ENCODE results near the gene MVB12B.

Gene MVB12B

DNA sequence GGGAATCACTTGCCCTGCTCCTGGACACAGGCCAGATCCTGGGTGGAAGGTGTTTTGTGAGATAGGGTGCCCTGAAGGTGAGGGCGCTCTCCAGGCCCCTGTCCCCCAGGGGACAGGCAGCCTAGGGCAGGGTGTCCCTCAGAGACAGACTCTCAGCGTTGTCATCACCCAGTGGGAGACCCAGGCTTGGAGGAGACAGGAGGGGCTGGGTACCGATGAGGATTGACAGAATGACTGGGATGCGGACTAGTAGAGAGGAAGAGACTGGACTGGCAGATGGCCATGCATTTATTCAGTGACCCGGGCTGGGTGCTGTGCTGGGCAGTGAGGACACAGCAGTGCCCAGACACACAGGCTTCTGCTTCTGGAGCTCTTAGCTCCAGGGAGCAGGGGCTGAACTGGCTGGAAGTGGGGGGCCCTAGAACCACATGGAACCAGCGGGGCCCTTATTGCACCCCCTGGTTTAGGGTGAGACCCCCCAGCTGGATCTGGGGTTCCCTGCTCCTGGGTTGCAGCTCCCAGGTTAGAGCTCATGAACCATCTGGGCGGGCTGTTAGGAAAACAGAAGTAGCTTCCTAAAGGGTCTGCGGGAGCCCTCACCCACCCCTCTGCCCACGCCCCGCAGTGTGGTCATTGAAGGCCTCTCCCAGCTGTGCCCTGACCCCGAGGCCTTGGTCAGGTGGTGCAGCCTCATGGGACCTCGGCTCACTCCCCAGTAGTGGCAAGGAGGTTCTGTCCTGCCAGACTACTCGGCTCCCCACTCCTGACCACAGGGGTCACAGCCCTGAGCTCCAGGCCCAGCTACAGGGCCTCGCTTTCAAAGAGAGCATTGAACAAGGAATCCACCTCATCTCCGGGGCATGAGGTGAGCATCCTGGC is 170.4 kb downstream of the MVB12B start:
- no peak for DNase-seq

DNA sequence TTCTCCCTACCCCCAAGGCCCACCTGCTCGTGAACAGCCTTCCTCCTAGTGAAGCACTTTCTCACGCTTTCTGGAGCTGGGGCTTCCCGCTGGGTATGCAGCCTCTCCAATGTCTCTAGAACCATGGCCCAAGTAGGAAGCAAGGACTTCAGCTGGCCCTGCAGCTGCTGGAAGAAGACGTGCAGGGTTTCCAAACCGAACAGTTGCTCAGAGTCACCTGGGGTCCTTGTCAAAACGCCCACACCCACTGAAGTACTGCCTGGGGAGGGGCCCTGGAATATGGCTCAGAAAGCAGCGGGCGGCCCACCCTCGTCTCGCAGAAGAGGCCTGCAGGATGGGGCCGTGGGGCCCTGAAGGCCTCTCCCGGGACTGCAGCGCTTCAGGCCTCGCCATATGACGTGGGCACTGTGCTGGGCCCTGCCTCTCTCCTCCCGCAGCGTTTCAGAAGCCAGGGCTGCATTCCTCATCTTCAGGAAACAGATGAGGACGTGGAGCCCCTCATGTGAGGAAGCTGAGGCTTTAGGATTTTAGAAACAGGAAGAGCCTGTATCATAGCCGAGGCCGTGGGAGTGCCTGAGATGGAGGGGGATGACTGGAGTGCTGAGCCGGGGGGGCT is 171.1 kb downstream of the MVB12B start:
- DNase-seq, result no peak

DNA sequence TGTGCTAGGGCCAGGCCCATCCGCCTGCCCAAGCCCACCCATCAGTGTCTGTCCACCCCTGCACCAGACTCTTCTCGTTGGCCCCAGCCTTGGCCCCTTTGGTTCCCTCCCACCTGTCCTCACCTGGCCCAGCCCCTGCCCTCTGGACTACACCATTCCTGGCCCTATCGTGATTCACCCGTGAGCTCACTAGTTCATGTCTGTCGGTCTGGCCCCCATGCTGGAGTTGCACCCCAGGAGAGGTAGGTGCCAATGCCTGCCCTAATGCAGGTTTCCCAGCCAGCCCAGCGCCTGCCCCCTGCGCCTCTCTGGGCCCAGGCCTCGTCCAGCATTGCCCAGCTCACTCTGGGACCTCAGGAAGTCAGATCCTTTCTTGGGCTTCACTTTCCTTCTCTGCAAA is 171.7 kb downstream of the MVB12B start:
- no peak for DNase-seq

GRCh38 chr9:126499005-126499910 is 172.6 kb downstream of the MVB12B start:
- no peak for DNase-seq

GRCh38 chr9:126499911-126500599 is 173.4 kb downstream of the MVB12B start:
- DNase-seq, result no peak

DNA sequence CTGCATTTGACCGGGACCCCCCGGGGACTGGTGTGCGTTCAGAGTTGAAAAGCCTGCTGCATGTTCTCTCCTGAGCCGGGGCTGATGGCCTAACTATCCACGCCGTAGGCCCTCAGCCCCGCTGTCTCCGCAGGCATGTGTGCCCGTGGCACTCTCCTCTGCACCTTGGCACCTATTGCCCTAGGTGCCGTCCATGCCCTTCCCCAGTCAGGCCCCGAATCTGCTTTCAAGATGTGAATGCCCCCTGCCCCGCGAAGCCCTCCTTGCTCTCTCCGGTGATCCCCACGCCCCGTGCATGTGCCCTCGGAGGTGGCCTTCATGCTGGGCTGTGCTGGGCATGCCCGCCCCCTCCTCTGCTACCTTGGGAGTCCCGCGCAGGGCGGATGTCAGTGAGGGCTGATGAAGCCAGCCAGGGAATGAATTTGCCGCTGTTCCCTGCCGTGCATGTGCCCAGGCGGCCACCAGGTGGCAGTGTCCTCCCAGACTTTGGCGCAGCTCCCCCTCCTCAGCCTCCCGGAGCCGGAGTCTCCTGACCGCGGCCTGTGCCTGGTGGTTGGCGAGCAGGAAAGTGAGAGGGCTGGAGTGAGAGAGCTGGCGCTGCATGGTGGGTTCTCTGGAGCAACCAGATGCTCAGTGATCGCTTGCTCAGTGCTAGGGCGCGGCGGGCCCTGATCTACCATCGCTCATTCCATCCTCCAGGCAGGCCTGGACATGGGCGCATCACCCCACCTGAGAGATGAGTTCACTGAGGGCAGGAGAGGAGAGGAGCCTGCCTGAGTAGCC is 174.2 kb downstream of the MVB12B start:
- DNase-seq, result no peak

GRCh38 chr9:126501383-126502331 is 175.0 kb downstream of the MVB12B start:
- no peak for DNase-seq

DNA sequence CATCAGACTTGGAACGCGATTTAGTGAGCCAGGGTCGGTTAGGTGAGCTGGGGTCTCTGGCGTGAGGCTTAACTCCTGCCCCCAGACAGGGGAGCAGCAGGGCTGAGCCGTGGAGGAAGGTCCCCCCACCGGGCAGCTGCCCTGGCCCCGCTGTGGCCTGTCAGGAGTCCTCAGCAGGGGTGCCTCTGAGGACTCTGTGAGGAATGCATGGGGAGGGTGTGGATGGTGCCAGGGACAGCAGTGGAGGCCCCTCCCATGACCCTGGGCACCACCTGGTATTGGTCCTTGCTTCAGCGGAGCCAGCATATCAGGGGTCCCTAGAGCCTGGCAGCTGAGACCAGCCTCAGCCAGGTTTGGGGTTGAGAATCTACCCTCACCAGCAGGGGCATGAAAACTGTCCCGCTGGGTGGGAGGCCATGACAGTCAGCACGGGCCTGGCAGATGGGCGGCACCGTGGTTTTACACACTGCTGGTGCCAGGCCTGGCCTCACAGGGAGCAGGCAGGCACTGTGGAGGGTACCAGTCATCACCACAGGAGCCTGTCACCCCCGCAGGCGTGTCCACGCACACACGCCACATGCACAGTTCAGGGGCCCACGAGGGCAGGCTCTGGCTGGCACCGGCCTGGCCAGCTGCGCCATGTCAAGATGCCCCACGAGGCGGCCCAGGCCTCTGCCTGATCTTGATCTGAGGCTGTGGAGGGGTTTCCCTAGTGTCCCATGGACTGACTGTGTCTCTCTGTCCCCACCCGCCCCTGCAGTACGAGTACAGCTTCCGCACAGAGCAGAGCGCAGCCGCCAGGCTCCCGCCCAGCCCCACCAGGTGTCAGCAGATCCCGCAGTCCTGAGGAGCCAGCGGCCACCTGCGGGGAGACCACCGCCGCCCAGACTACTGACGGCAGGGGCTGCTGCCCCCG is 176.0 kb downstream of the MVB12B start:
- no peak for DNase-seq

DNA sequence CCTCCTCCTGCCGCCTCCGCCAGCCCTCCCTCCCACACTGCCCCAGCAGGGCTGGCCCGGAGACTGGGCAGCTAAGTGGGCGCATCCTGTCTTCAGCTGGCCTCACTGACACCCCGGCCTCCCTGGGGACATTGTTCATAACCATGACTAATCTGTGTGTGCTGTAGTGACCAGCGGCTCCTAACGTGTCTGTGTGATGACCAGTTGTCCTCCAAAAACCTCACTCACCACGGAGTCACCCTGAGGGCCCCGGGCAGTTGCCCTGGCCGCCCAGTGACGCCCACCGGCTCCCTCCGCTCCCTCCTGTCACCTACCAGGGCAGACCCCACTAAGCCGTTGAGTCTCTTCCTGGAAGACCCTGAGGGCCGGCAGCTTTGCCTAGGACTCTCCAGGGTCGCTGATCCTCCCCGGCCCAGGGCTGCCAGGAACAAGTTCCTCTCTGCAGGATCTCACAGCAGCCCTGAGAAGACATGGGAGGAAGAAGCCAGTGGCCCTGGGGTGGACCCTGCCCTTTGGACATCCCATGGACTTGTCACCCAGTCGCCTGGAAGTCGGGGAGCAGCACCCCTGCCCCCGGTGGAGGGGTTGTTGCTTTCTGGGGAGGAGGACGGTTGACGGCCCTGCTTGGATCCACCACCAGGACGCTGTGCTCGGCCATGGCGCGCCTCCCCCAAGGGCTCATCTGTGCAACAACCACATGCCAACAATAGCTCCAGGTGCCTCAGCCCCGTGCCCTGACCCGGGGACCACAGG is 176.9 kb downstream of the MVB12B start:
- no peak for DNase-seq

- no peak for DNase-seq
Measured at GRCh38 chr9:126504086-126504976, 177.7 kb downstream of the MVB12B start.

- DNase-seq, result no peak
Measured at GRCh38 chr9:126504977-126505455, 178.4 kb downstream of the MVB12B start.

- no peak for DNase-seq
Measured at GRCh38 chr9:126505697-126506346, 179.2 kb downstream of the MVB12B start.

DNA sequence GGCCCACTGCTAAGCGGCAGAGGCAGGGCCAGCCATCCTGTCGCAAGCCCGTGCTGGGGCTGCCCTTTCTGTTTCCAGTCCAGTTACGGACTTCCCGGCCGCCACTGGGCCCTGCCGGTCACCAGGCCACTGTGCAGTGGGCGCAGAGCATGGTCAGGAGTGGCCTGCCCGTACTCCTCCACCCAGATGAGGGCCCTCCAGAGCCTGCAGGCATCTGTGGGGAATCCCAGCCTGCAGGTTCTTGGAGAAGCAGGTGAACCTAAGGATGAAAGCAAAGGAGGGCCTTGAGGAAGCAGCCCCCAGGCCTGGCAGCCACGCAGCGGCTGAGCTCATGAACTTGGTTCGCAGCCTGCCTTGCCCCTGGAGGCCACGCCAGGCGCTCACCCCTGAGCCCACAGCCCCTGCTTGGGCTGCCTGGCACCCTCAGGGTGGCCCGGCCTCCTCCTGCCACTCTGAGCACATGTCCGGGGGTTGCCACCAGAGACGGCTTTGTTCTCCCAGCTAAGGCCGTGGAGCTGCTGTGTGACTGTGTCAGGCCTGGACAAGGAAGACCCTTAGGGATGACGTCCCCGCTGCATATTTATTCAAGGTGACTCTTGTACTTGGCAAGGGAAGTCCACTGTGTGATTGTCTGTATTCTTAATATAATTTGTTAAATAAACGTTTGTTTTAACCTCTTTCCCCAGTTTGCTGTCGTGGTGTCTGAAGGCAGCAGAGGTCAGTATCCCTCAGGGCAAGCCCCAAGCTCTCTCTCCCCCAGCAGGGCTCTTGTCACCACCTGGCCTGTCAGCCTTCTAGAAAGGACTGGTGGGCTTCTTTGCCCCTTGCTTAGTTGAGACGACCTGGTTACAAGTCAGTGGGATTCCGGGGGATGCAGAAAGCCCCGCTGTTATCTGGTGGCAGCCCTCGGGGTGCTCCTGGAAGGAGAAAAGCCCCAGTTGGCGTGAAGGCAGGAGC is 180.0 kb downstream of the MVB12B start:
- no peak for DNase-seq

- no peak for DNase-seq
Measured at GRCh38 chr9:126507318-126508109, 180.9 kb downstream of the MVB12B start.

DNA sequence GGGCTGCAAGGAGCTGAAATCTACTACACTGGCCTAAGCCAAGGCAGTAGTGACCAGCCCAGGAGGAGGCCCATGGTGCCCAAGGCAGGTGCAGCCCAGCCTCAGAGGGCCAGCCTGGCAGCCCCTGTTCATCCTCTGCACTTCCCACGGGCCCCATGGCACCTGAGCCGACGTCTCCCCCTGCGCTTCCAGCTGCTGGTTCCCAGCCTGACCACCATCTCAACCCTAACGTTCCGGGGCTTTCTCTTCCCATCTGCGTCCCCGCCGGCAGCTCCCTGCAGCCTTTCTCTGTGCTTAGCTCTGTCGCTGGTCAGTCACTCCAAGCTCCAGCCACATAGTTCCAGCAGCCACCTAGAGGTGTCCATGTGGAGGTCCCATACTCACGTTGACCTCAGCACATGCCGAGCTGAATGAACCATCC is 181.6 kb downstream of the MVB12B start:
- DNase-seq, result no peak
